Measurements from ENCODE around the gene TXNRD1. TPM values are rescaled to one million over a fixed set of nuclear protein-coding genes. Genes with fewer than 3 reads are reported as not detected.
"Not testable (repeated sequence)": the region's sequence is repeated elsewhere in the genome, so short reads cannot be mapped to it uniquely, and the experiment has no call there.

TXNRD1 gene
- total RNA-seq, 1 donor from 2014 or later, result 98.8 TPM

GRCh38 chr12:104312654-104313053 is 97.1 kb downstream of the TXNRD1 start:
- ATAC-seq, result no peak
- intact Hi-C loops (cut with DNase I), result no loop called here
- DNase-seq (ENCODE audit: low spot score), result no peak

GRCh38 chr12:104313568-104314241 is 98.1 kb downstream of the TXNRD1 start:
- DNase-seq (ENCODE audit: low spot score) (no peak), ATAC-seq (no peak)
- intact Hi-C loops (cut with DNase I), result no loop called here

GRCh38 chr12:104314242-104314614 is 98.6 kb downstream of the TXNRD1 start:
- ATAC-seq, result no peak
- intact Hi-C loops (cut with DNase I), result no loop called here
- no peak for DNase-seq (ENCODE audit: low spot score)

- ATAC-seq (no peak), DNase-seq (ENCODE audit: low spot score) (no peak)
- intact Hi-C loops (cut with DNase I), result no loop called here
Observed at GRCh38 chr12:104315326-104316224, 100.0 kb downstream of the TXNRD1 start.

GRCh38 chr12:104316936-104317335 is 101.4 kb downstream of the TXNRD1 start:
- intact Hi-C loops (cut with DNase I), result no loop called here
- no peak for ATAC-seq

GRCh38 chr12:104317538-104318210 is 102.1 kb downstream of the TXNRD1 start:
- intact Hi-C loops (cut with DNase I), result no loop called here

More at GRCh38 chr12:104316936-104317335, 101.4 kb downstream of the TXNRD1 start:
- no peak for DNase-seq (ENCODE audit: low spot score)

GRCh38 chr12:104319028-104319427 is 103.4 kb downstream of the TXNRD1 start:
- no peak for DNase-seq (ENCODE audit: low spot score)
- intact Hi-C loops (cut with DNase I), result no loop called here

More at GRCh38 chr12:104317538-104318210, 102.1 kb downstream of the TXNRD1 start:
- no peak for ATAC-seq
- no peak for DNase-seq (ENCODE audit: low spot score)

GRCh38 chr12:104319918-104320626 is 104.5 kb downstream of the TXNRD1 start:
- intact Hi-C loops (cut with DNase I), result no loop called here
- ATAC-seq, result no peak
- no peak for DNase-seq (ENCODE audit: low spot score)

More at GRCh38 chr12:104319028-104319427, 103.4 kb downstream of the TXNRD1 start:
- ATAC-seq, result no peak

GRCh38 chr12:104320627-104321024 is 105.0 kb downstream of the TXNRD1 start:
- DNase-seq (ENCODE audit: low spot score) (no peak), ATAC-seq (no peak)
- intact Hi-C loops (cut with DNase I), result no loop called here

- DNase-seq (ENCODE audit: low spot score), result no peak
- intact Hi-C loops (cut with DNase I), result no loop called here
- no peak for ATAC-seq
Observed at GRCh38 chr12:104321949-104322348, 106.4 kb downstream of the TXNRD1 start.

- intact Hi-C loops (cut with DNase I); ATAC-seq; DNase-seq (ENCODE audit: low spot score): not testable (repeated sequence)
Observed at GRCh38 chr12:104322533-104322932, 107.0 kb downstream of the TXNRD1 start.

GRCh38 chr12:104323899-104324298 is 108.3 kb downstream of the TXNRD1 start:
- DNase-seq (ENCODE audit: low spot score), result no peak

GRCh38 chr12:104328278-104328677 is 112.7 kb downstream of the TXNRD1 start:
- intact Hi-C loops (cut with DNase I); ATAC-seq; DNase-seq (ENCODE audit: low spot score): not testable (repeated sequence)

More at GRCh38 chr12:104323899-104324298, 108.3 kb downstream of the TXNRD1 start:
- no peak for ATAC-seq
- intact Hi-C loops (cut with DNase I), result no loop called here

- intact Hi-C loops (cut with DNase I), result no loop called here
- ATAC-seq, result no peak
- no peak for DNase-seq (ENCODE audit: low spot score)
Observed at GRCh38 chr12:104328790-104329189, 113.2 kb downstream of the TXNRD1 start.

GRCh38 chr12:104329707-104330532 is 114.3 kb downstream of the TXNRD1 start:
- DNase-seq (ENCODE audit: low spot score) (no peak), ATAC-seq (peak; percentile 65)
- intact Hi-C loops (cut with DNase I), result no loop called here

- ATAC-seq, result no peak
- intact Hi-C loops (cut with DNase I), result no loop called here
- DNase-seq (ENCODE audit: low spot score), result no peak
Observed at GRCh38 chr12:104331376-104331775, 115.8 kb downstream of the TXNRD1 start.

GRCh38 chr12:104332273-104332672 is 116.7 kb downstream of the TXNRD1 start:
- DNase-seq (ENCODE audit: low spot score); ATAC-seq; intact Hi-C loops (cut with DNase I): not testable (repeated sequence)

- DNase-seq (ENCODE audit: low spot score) (no peak), ATAC-seq (no peak)
- intact Hi-C loops (cut with DNase I), result no loop called here
Observed at GRCh38 chr12:104333692-104334255, 118.2 kb downstream of the TXNRD1 start.

Measured in sciatic nerve (tissue), 2 donors.